Activated T-helper 17 cell treated with anti-CD3 and anti-CD28 coated beads, Interleukin-2, amount 50 U/mL, for 72 hours (primary cell): Measurements from ENCODE around the gene ARL13B. TPM values are rescaled to one million over a fixed set of nuclear protein-coding genes. Genes with fewer than 3 reads are reported as not detected.
"Not testable (repeated sequence)": the region's sequence is repeated elsewhere in the genome, so short reads cannot be mapped to it uniquely, and the experiment has no call there.

Source experiments
- ATAC-seq: fragments of 150-1000 bp; cut with Tn5 transposase; replicated peaks from 2 replicates; pipeline ENCODE4 v1.10.0; 2021; ENCODE audit warnings: mild to moderate bottlenecking, moderate library complexity
- H3K27ac Mint-ChIP-seq: one replicate; pipeline ENCODE4 v1.8.0; 2022; ENCODE audit warnings: mixed read lengths
- H3K27me3 Mint-ChIP-seq: one replicate; pipeline ENCODE4 v1.8.0; 2022; ENCODE audit warnings: mixed read lengths
- H3K36me3 Mint-ChIP-seq: one replicate; pipeline ENCODE4 v1.8.0; 2022; ENCODE audit warnings: low read depth, mild to moderate bottlenecking, mixed read lengths
- H3K4me1 Mint-ChIP-seq: one replicate; pipeline ENCODE4 v1.8.0; 2022; ENCODE audit warnings: mixed read lengths
- H3K4me3 Mint-ChIP-seq: one replicate; pipeline ENCODE4 v1.8.0; 2022; ENCODE audit warnings: mild to moderate bottlenecking, mixed read lengths
- H3K9me3 Mint-ChIP-seq: one replicate; pipeline ENCODE4 v1.8.0; 2022; ENCODE audit warnings: mixed read lengths
- total RNA-seq, 2 donors: library from RNA; stranded (reverse); gene quantifications; one replicate each; pipeline ENCODE4 v1.2.3, GENCODE V29; 2022

ARL13B gene
- total RNA-seq = 1 to 10 TPM; 6.7 to 9.4 TPM

GRCh38 chr3:93979850-93980676, at the start of gene ARL13B:
Gene ARL13B (plus strand): TSS chr3:93980155. CDS start chr3:93980424, 269 bp downstream.
- Mint-ChIP-seq H3K9me3 (no peaks in the 10 kb centered on the region), H3K4me3 (peak within 1 kb of the TSS; percentile 83), H3K27me3 (no peaks in the 10 kb centered on the region), H3K36me3 (no peaks in the 10 kb centered on the region), H3K4me1 (peaks cover 5% of the 10 kb centered on the region), H3K27ac (peak within 1 kb of the TSS; percentile 94)
- ATAC-seq = peak; percentile 100

DNA sequence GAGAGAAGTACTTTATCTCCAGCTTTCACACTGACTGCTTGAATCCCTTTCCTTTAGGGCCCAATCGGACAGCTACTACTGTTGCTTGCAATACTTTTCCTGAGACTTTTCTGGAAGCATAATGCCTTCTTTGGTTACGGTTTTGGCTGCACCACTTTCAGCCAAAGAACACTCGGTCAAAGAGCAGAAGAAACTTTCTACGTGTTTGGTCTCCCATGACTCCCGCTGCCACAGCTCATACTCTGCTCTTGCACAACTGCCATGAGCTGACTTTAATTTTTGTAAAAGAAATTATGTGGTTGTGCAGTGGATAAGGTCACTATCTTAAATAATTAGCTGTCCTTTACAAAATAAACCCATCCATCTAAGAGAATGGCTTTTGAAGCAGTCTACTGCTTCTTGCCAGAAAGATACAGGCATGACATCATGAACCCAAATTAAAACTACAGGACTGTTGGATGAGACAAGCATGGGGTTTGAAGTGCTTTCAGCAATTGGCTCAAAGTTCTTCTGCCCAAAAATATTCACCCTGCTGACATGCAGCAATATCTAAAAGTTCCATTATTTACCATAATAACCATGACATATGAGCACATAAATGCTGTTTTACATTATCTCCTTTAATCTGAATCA, 48.2 kb upstream of the ARL13B start:
- no peaks in the 10 kb centered on the region for H3K4me1 Mint-ChIP-seq
- H3K9me3 Mint-ChIP-seq = no peaks in the 10 kb centered on the region
- H3K27me3 Mint-ChIP-seq = peaks cover 7% of the 10 kb centered on the region
- no peak overlapping the region for H3K4me3 Mint-ChIP-seq
- ATAC-seq = no peak
- no peak overlapping the region for H3K27ac Mint-ChIP-seq
- no peaks in the 10 kb centered on the region for H3K36me3 Mint-ChIP-seq

DNA sequence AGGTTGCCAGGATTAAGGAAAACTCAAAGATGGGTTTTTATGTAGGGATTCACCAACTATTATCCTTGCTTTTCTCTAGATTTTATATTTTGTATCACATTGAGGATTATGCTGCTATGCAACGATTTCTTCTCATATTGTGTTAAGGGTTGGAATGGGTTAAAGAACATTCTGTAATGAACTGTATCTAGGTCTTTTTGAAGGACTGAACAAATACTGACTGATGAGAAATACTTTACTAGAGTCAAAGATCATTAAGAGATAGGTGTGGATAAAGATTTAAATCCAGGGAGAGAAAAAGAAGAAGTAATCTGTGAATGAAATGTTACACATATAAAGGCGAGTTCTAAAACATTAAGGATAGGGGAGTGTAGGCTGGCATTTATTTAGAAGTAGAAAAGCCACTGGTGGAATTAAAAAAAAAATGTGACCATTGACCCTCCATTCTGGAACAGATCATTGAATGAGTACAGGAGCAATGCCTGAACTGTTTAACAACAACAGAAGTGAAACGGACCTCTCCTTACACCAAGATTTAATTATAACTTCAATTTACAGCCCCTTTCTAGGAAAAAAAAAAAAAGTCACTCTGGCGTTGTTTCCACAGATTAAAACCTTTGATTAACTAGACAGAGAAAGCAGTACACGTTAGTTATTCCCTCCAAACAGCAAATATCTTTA, 45.4 kb upstream of the ARL13B start:
- no peaks in the 10 kb centered on the region for H3K36me3 Mint-ChIP-seq
- no peaks in the 10 kb centered on the region for H3K4me1 Mint-ChIP-seq
- H3K27me3 Mint-ChIP-seq = peaks cover 5% of the 10 kb centered on the region
- H3K27ac Mint-ChIP-seq = no peak overlapping the region
- H3K9me3 Mint-ChIP-seq = no peaks in the 10 kb centered on the region
- no peak overlapping the region for H3K4me3 Mint-ChIP-seq
- no peak for ATAC-seq

GRCh38 chr3:93936549-93936948, 43.4 kb upstream of the ARL13B start:
- H3K4me1 Mint-ChIP-seq = no peaks in the 10 kb centered on the region
- no peak for ATAC-seq
- no peaks in the 10 kb centered on the region for H3K9me3 Mint-ChIP-seq
- H3K27me3 Mint-ChIP-seq = peaks cover 3% of the 10 kb centered on the region
- H3K36me3 Mint-ChIP-seq = no peaks in the 10 kb centered on the region
- no peak overlapping the region for H3K27ac Mint-ChIP-seq
- no peak overlapping the region for H3K4me3 Mint-ChIP-seq

DNA sequence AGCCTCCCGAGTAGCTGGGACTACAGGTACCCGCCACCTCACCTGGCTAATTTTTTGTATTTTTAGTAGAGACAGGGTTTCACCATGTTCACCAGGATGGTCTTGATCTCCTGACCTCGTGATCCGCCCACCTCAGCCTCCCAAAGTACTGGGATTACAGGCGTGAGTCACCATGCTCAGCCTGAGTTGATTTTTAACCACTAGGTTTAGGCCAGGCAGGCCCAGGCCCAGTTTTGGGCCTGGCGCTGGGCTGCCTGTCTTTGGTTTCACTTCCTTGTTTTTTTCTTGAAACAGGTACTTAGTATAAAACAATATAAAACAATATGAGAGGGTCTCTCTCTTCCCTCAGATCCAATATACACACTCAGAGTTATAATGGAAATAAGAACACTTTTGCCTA, 42.5 kb upstream of the ARL13B start:
- not testable (repeated sequence) for H3K27ac Mint-ChIP-seq, ATAC-seq, H3K9me3 Mint-ChIP-seq, H3K4me1 Mint-ChIP-seq, H3K36me3 Mint-ChIP-seq, H3K27me3 Mint-ChIP-seq, H3K4me3 Mint-ChIP-seq

GRCh38 chr3:93949958-93950357, 30.0 kb upstream of the ARL13B start:
- H3K4me1 Mint-ChIP-seq, ATAC-seq, H3K9me3 Mint-ChIP-seq, H3K36me3 Mint-ChIP-seq, H3K4me3 Mint-ChIP-seq, H3K27ac Mint-ChIP-seq: not testable (repeated sequence)
- H3K27me3 Mint-ChIP-seq = peaks cover 18% of the 10 kb centered on the region

DNA sequence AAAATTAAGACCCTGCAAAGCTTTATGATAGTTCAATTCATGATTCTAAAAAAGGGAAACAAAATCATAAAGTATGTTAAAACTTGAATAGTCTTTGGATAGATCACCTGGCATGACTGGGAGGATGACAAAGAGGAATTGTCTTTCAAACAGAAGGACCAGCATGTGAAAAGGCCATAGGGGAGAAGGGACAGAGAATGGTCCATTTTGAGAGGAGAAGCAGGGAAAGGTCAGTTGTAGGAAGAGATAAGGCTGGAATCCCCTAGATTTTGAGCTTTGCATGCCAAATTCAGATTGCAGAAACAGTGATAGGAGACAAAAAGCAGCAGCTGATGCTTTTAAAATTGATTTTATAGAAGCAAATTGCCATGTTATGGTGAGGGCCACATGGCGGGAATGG, 18.9 kb upstream of the ARL13B start:
- H3K4me3 Mint-ChIP-seq = no peak overlapping the region
- no peak for ATAC-seq
- H3K4me1 Mint-ChIP-seq = no peaks in the 10 kb centered on the region
- H3K36me3 Mint-ChIP-seq = no peaks in the 10 kb centered on the region
- H3K27ac Mint-ChIP-seq = no peak overlapping the region
- H3K27me3 Mint-ChIP-seq = peaks cover 9% of the 10 kb centered on the region
- no peaks in the 10 kb centered on the region for H3K9me3 Mint-ChIP-seq

GRCh38 chr3:93961489-93961888, 18.5 kb upstream of the ARL13B start:
- Mint-ChIP-seq H3K4me3 (no peak overlapping the region), H3K27ac (no peak overlapping the region), H3K4me1 (no peaks in the 10 kb centered on the region), H3K36me3 (no peaks in the 10 kb centered on the region), H3K9me3 (no peaks in the 10 kb centered on the region), H3K27me3 (peaks cover 9% of the 10 kb centered on the region)
- no peak for ATAC-seq

DNA sequence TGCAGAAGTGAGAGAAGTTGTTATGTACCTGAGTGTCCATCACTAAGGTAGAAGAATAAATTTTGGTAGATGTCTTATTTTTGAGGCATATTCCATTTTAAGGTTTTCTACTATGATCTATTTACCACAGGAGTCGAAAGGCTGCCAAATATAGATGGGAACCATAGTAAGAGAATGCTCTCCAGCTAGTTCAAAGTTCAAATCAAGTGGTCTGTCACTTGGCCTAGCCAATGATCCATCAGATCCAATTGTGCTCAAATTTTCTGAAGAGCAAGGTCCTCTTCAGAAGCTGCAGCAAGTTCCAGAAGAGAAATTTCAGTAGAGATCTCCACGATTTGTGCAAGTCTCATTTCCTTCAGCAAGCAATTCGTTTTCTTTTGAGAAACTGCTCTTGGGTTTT, 17.2 kb upstream of the ARL13B start:
- no peak overlapping the region for H3K4me3 Mint-ChIP-seq
- H3K27ac Mint-ChIP-seq = no peak overlapping the region
- no peaks in the 10 kb centered on the region for H3K4me1 Mint-ChIP-seq
- no peaks in the 10 kb centered on the region for H3K9me3 Mint-ChIP-seq
- no peak for ATAC-seq
- H3K36me3 Mint-ChIP-seq = no peaks in the 10 kb centered on the region
- H3K27me3 Mint-ChIP-seq = peaks cover 9% of the 10 kb centered on the region

GRCh38 chr3:93965106-93965505, 14.8 kb upstream of the ARL13B start:
- not testable (repeated sequence) for H3K9me3 Mint-ChIP-seq, ATAC-seq, H3K4me3 Mint-ChIP-seq, H3K4me1 Mint-ChIP-seq, H3K27ac Mint-ChIP-seq, H3K36me3 Mint-ChIP-seq
- peaks cover 13% of the 10 kb centered on the region for H3K27me3 Mint-ChIP-seq

DNA sequence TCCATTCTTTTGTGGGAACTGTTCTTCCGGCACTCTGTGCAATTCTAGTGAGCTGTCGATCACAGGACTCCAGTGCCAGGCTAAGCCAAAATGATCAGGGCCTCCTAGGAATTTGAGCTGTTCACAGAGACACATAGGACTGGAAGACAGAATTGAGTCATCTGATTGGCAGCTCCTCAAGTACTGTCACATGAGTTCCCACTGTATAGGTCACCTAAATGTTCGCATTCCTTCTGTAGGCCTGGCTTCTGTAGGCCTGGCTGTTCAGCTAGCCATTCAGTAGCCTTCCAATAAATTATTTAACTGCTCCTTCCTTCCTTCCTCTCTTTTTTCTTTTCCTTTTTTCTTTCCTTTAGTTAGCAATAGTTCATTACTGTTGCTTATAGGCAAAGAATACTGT, 10.5 kb upstream of the ARL13B start:
- Mint-ChIP-seq H3K27me3 (peaks cover 16% of the 10 kb centered on the region), H3K27ac (no peak overlapping the region), H3K9me3 (no peaks in the 10 kb centered on the region)

DNA sequence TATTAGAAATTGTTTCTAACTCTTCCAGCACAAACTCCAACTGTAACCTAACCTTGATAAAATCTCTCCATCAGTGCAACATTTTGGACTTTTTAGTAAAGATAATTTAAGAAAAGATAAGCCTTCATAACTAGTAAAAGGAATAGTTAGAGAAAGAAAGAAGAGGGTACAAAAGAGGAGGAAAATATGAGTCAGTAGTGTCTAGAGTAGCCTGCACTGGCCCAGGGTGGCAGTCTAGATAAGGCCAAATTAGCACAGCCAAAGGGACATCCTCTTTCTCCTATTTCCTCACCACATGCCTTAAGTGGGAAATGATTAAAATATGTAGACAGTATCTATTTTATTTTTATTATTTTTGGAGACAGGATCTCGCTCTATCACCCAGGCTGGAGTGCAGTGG, 10.0 kb upstream of the ARL13B start:
- Mint-ChIP-seq H3K4me3 (no peak overlapping the region), H3K36me3 (no peaks in the 10 kb centered on the region), H3K9me3 (no peaks in the 10 kb centered on the region), H3K27me3 (peaks cover 16% of the 10 kb centered on the region), H3K27ac (no peak overlapping the region), H3K4me1 (no peaks in the 10 kb centered on the region)
- ATAC-seq = no peak

More for the DNA sequence above, 10.5 kb upstream of the ARL13B start:
- no peak overlapping the region for H3K4me3 Mint-ChIP-seq
- no peaks in the 10 kb centered on the region for H3K4me1 Mint-ChIP-seq
- ATAC-seq = no peak
- no peaks in the 10 kb centered on the region for H3K36me3 Mint-ChIP-seq

- peak; percentile 95 for ATAC-seq
- H3K27me3 Mint-ChIP-seq = peaks cover 16% of the 10 kb centered on the region
- H3K36me3 Mint-ChIP-seq = no peaks in the 10 kb centered on the region
- no peaks in the 10 kb centered on the region for H3K4me1 Mint-ChIP-seq
- H3K4me3 Mint-ChIP-seq = peak within 1 kb of the TSS; percentile 83
- peak within 1 kb of the TSS; percentile 75 for H3K27ac Mint-ChIP-seq
- H3K9me3 Mint-ChIP-seq = no peaks in the 10 kb centered on the region
These were observed 6.5 kb upstream of the ARL13B start, which contains the start of gene PROS1 for GRCh38 chr3:93973131-93974126. Gene PROS1 (minus strand): TSS chr3:93973896. CDS start chr3:93973749, 147 bp downstream.

GRCh38 chr3:93981649-93982048, 1.7 kb downstream of the ARL13B start:
- Mint-ChIP-seq H3K36me3 (no peaks in the 10 kb centered on the region), H3K4me3 (peak overlapping the region; percentile 83), H3K27me3 (no peaks in the 10 kb centered on the region), H3K9me3 (no peaks in the 10 kb centered on the region), H3K4me1 (peaks cover 5% of the 10 kb centered on the region), H3K27ac (peak overlapping the region; percentile 94)
- no peak for ATAC-seq
